GM18511 (cell line): ENCODE results near the gene SF3B4.

ENCODE experiments used
- ATAC-seq: cut with Tn5 transposase; IDR thresholded peaks from one replicate; pipeline ENCODE4 v1.9.1; 2021; ENCODE audit warnings: mild to moderate bottlenecking, moderate library complexity; ENCODE audit not compliant: unreplicated experiment

Gene SF3B4

DNA sequence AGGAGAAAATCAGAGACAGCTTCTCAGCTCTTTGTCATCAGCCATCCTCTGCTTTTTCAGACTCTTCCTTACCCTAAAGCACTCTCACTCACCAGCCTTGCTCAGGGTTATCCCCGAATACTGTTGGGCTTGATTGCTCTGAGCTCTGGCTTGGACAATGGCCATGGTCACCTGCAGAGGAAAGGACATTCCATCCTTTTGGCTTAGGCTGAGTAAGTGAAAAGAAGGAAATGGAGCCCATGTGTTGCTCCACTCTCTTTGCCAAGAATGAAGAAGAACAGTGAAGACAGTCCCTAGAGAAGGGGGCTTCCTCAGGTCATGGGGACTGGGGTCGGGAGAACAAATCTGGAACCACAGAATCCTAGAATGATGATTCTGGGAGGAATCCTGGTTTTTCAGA lies 6.8 kb upstream of the SF3B4 start:
- ATAC-seq, result no peak

- ATAC-seq, result no peak
Observed at GRCh38 chr1:149933208-149933607, 5.6 kb upstream of the SF3B4 start.

DNA sequence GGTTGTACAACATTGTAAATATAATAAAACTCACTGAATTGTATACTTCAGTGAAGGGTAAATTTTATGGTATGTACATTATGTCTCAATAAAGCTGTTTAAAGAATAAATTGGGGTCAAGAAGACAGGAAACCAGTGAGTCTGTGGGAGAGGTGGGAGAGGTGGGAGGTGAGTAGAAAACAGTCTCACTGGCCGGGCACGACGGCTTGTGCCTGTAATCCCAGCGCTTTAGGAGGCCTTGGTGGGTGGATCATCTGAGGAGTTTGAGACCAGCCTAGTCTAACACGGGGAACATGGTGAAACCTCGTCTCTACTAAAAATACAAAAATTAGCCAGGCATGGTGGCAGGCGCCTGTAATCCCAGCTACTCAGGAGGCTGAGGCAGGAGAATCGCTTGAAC lies 4.9 kb upstream of the SF3B4 start:
- ATAC-seq, result no peak

DNA sequence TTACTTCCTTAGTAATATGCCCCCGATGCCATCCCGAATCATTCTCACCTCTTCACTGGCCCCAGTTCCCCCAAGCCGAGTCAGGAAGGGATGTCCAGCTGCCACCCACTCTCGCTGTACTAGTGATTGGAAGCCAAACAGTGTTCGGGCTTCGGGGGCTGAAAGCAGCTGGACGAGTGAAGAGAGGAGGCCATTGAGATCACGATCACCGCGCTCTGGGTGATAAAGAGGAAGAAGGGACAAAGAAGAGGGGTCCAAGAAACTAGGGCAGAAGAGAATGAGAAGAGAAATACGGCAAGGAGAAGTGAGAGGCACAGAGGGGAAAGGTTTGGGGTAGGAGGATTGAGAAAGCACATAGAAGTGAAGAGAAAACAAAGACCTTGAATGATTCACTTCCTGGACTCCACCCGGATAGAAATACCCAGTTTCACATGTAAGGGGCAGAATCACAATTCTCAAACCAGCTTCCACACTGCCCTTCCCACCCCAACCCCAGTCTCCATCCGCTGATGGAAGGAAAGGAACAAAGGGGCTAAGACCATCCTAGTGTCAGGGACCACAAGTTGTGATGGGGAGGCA lies 3.7 kb upstream of the SF3B4 start:
- no peak for ATAC-seq

DNA sequence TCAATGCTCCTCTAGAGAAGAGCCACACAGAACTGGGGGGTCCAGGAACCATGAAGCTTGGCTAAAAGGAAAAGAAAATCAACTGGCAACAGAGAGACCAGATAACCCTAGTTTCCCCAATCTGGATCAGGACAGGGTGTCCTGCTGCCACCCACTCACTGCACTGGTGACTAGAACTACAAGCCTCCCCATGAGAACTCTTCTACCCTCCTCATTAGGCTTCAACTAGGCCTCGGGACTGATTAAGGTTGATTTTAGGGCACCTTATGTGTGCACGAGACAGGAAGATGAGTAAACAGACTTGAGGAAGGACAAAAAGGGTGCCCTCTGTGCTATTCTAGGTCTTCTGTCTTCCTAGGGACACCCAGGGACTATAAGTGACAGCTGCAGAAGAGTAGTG lies 2.3 kb upstream of the SF3B4 start:
- no peak for ATAC-seq

DNA sequence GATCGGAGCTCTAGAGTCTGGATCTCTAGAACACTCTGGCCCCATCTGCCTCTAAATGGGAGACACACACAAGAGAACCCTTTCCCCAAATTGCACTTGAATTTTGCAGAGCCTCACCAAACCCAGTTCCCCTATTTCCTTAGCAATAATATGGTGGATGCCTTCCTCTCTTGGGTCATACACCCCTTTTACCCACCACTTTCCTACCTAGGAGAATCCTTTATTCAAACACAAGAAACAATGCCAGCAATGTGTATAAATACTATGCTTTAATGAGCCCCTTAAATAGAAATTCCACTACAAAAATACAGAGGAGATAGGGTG lies 760 bp upstream of the SF3B4 start:
- ATAC-seq, result no peak

DNA sequence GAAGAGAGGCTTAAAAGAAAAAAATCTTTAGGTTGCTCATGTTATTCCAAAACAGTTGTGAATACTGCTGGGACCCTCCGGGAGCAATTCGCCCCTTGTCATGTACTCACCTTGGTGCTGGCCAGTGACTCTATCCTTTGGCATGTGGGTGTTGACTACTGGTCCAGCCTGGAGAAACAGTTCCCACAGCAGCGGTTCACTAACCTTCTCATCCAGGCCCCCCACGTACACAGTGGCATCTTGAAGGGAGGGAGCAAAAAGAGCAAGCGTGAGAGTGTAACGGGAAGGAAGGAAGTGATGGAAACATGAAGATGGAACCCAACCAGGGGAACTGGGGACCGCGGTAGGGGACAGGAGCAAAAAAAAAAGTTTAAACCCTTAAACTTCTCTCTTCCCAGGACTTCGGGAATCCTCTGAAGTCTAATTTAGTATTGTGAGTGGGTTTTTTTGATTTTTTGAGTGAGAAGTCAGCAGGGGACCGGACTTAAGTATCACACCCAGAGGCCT lies 494 bp downstream of the SF3B4 start:
- no peak for ATAC-seq

- ATAC-seq, result no peak
Observed at GRCh38 chr1:149926296-149926695, 1.3 kb downstream of the SF3B4 start.

GRCh38 chr1:149925751-149926150 lies 1.9 kb downstream of the SF3B4 start:
- no peak for ATAC-seq

- no peak for ATAC-seq
Observed at GRCh38 chr1:149925345-149925744, 2.3 kb downstream of the SF3B4 start.

GRCh38 chr1:149923626-149924025 lies 4.0 kb downstream of the SF3B4 start:
- ATAC-seq, result no peak

DNA sequence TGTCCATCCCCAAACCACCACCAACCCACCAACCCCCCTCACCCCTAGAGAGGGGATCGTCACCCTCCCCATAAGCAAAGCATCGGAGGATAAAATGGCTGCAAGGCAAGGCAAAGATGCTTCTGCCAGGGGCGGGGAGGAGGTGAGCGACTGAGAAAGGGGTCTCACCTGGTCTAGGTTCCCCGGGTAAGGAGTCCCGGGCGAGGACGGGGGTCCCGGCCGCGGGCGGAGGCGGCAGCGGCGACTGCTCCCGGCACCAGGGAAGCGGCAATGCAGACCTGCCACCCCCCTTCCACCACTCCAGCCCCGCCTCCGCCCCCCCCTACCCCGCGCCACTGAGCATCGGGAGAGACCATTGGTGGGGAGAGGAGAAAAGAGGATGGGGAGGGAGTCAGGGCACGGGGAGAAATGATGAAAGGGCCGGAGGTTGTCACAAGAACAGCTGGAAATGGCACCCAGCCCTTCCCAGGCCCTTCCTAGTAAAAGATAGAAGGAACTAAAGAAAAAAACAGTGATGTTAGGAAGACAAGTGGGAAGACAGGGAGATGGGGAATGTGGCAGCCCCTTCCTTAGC lies 9.9 kb downstream of the SF3B4 start, which contains the start of gene SV2A:
Gene SV2A (minus strand): TSS at position 274 of the 574 bp plus-strand sequence. CDS start 4,004 bp downstream, outside the sequence.
- ATAC-seq, result no peak

GRCh38 chr1:149916898-149917252 lies 10.7 kb downstream of the SF3B4 start:
- no peak for ATAC-seq

GRCh38 chr1:149916193-149916897 lies 11.3 kb downstream of the SF3B4 start:
- ATAC-seq, result no peak

- ATAC-seq, result no peak
Observed at GRCh38 chr1:149915429-149916192, 12.0 kb downstream of the SF3B4 start.

GRCh38 chr1:149914545-149914944 lies 13.1 kb downstream of the SF3B4 start:
- no peak for ATAC-seq

DNA sequence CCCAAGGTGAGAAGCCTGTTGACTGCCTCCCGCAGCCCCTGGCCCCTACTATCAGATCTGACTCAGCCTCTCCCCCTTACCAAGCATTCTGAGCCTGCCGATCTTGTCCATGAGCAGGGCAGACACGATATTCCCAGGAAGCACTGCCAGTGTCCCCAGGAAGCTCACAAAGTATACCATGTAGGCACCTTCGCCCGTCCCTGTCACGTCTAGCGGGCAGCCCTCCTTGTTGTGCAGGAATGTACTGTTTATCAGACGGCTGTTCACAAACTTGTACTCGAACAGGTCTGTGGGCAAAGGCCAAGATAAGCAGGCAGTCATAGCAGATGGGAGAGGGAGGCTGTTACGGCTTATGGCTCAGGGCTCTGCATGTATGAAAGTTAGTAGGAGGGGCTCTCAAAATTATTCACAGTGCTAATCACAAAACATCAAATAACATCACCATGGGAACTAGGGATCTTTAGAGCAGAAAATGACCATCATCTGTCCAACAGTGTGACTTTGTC lies 21.0 kb downstream of the SF3B4 start:
- no peak for ATAC-seq

GRCh38 chr1:149903836-149904491 lies 23.6 kb downstream of the SF3B4 start:
- no peak for ATAC-seq

DNA sequence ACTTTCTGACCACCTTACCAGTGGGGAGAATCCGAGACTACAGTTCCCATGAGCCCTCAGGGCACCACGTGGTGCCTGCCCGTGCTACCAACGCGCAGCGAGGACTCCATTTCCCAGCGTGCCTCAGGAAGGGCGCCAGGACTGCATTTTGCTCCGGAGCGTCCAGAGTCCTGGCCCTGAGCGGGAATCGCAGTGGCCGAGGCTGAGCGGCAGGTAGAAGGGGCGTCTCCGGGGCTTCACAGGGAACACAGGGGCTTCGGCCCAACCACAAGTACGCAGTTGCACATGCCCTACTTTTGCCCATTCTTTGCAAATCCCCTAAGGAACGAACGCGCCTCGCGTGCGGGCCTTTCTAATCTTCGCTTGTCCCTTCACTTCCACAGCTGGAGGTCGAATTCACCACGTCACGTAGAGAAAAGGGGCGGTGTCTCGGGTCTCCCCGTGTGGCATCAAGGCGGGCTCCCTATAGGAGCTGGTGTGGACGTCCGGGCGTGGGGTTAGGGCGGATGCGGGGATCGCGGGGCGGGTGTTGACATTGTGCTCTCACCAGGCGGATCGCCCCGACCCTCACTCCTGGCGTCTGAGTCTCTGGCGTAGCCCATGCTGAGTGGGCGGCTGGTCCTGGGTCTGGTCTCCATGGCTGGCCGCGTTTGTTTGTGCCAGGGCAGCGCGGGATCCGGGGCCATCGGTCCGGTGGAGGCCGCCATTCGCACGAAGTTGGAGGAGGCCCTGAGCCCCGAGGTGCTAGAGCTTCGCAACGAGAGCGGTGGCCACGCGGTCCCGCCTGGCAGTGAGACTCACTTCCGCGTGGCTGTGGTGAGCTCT lies 27.9 kb downstream of the SF3B4 start, which contains the start of gene BOLA1:
Gene BOLA1 (plus strand): TSS at position 109 of the 825 bp plus-strand sequence. CDS start 492 bp downstream, at position 601.
- peak; percentile 98 for ATAC-seq

- ATAC-seq, result no peak
Observed at GRCh38 chr1:149896575-149896974, 31.0 kb downstream of the SF3B4 start.
